HT1080 (cell line): ENCODE measurements around the gene NEK1. TPM values are rescaled to one million over a fixed set of nuclear protein-coding genes. Genes with fewer than 3 reads are reported as not detected.

Experiments used
- DNase-seq: peaks from one replicate; pipeline ENCODE4 v3.0.0-alpha.2; 2015; ENCODE audit warnings: low read depth
- polyA plus RNA-seq, 2 experiments: library from polyadenylated mRNA; depleted of rRNA; stranded (reverse); fragments of >200 nt; gene quantifications; 2 replicates each; pipeline ENCODE4 v1.2.3, GENCODE V29; 2015
- total RNA-seq: library from RNA; depleted of rRNA; stranded (reverse); fragments of >200 nt; shearing (Covaris generic); gene quantifications from 2 replicates; pipeline ENCODE4 v1.2.3, GENCODE V29; 2014; rRNA removed

The NEK1 gene, protein sequence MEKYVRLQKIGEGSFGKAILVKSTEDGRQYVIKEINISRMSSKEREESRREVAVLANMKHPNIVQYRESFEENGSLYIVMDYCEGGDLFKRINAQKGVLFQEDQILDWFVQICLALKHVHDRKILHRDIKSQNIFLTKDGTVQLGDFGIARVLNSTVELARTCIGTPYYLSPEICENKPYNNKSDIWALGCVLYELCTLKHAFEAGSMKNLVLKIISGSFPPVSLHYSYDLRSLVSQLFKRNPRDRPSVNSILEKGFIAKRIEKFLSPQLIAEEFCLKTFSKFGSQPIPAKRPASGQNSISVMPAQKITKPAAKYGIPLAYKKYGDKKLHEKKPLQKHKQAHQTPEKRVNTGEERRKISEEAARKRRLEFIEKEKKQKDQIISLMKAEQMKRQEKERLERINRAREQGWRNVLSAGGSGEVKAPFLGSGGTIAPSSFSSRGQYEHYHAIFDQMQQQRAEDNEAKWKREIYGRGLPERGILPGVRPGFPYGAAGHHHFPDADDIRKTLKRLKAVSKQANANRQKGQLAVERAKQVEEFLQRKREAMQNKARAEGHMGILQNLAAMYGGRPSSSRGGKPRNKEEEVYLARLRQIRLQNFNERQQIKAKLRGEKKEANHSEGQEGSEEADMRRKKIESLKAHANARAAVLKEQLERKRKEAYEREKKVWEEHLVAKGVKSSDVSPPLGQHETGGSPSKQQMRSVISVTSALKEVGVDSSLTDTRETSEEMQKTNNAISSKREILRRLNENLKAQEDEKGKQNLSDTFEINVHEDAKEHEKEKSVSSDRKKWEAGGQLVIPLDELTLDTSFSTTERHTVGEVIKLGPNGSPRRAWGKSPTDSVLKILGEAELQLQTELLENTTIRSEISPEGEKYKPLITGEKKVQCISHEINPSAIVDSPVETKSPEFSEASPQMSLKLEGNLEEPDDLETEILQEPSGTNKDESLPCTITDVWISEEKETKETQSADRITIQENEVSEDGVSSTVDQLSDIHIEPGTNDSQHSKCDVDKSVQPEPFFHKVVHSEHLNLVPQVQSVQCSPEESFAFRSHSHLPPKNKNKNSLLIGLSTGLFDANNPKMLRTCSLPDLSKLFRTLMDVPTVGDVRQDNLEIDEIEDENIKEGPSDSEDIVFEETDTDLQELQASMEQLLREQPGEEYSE (N-terminal part only)
- 3.0 and 4.4 TPM in 2 replicates for total RNA-seq
- 4.7 and 6.1 TPM in 2 replicates for polyA plus RNA-seq (2015; cell fraction: cytosol; rRNA removed)
- polyA plus RNA-seq (2015; cell fraction: nucleus; rRNA removed), result 6.6 and 8.7 TPM in 2 replicates

DNA sequence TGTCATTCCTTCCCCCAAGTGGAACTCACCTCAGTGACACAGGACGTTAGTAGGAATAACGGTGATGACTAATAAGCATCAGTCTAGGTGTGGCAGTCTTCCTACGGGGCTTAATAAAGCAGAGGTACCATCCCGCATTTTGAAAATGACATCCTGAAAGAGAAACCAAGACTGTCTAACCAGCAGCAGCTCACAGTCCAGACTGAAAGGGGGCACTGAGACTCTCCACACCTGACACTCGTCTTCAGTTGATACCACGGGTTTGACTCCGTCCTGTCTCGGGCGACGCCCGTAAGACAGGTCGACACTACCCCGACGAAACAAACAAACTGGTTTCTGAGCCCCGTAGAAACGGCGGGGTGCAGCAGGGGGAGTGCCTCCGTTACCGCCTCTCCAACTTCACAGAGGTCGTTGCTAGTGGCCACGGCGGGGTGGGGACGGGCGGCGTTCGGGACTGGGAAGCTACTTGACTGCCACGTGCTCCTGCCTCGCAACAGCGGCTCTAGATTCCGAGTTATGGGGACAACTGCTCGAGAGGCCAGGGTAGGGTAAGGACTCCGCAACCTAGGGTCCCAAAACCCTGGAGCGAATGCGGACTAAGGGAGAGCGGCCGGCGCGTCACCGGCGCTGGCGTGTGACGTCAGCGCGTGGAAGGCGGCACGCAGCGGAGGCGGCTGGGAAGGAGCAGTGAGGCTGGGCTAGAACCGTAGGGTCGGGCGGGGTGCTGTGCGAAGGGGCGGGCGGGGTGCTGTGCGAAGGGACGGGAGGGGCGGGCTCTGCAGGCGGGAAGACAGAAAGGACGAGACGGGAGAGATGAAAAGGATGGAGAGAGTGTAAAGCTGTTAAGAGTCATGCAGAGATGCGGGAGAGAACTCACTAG lies at the start of gene NEK1:
Gene NEK1, minus strand, starts transcription at position 593 of the 880 bp plus-strand sequence. CDS start 9,953 bp downstream, outside the sequence.
- DNase-seq, result peak; percentile 87

DNA sequence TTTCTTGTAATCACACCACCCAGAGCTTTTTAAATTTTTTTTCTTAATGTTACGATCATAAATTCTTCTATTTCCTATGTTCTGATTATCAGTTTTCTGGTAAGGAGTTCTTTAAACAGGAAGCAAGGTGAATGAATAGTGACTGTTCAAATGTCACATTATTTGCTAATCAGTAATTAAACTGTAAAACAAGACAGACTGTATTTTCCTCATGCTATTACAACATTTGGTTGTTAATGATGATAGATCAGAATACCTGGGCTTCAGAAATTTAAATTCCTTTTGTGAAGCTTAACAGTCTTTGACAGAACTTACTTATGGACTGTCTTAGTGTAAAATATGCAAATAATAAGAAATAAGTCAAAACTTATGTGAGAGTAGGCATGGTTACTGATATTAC lies 49.4 kb upstream of the NEK1 start:
- no peak for DNase-seq

DNA sequence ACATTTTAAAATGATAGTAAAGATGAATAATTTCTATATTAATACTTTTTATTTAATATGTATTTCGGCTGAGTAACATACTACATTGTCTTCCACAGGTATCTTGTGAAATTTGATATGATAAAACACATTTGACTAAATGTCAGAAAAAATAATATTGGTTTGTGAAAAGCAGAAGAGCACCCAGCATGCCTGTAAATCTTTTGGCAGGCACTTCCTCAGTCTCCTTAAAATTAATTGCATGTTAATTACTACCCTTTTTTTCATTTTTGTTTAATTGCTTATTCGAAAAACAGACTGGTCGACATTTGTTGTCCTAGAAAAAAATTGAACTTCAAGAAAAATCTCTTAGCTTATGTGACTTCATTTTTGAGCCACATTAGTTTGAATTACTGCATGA lies 48.5 kb upstream of the NEK1 start:
- DNase-seq, result no peak

DNA sequence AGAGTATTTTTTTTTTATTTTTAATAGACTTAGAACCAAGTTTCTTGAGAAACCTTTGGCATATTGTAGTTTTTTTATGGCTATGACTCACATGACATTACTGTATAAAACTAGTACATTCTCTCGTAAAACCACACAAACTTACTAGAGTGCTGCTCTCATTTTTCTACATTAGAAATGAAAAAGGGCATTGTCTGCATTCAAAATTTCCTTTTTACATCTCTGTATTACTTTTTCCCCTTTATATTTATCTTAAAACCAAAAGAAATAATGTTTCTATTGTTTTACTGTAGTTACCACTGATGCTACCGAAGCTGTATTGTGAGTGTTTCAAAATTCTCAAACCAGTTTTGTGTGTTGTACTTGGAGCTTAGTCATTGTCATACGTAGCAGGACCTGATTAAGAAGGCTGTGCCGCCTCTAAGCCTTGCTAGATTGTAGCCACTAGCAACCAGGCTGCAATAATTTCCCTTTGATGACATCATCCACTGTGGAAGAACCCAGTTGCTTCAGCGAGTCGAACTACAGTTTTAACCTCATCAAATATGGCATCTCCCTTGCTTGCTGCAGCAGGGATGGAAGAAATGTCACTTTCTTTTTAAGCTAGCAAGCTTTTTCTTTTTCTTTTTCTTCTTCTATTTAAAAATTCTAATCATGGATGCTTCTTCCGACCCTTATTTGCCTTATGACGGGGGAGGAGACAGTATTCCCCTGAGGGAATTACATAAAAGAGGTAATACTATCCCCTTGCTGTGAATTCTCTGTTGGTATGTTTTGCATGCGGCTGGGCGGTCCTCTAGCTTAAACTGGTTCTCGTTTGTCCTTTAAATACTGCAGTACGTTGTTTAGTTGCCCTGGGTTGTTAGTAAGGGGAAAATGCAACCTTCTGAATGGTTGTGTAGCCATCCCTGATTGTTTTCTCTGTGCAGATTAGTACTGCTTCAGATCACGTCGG lies 47.6 kb upstream of the NEK1 start:
- DNase-seq, result peak; percentile 95

DNA sequence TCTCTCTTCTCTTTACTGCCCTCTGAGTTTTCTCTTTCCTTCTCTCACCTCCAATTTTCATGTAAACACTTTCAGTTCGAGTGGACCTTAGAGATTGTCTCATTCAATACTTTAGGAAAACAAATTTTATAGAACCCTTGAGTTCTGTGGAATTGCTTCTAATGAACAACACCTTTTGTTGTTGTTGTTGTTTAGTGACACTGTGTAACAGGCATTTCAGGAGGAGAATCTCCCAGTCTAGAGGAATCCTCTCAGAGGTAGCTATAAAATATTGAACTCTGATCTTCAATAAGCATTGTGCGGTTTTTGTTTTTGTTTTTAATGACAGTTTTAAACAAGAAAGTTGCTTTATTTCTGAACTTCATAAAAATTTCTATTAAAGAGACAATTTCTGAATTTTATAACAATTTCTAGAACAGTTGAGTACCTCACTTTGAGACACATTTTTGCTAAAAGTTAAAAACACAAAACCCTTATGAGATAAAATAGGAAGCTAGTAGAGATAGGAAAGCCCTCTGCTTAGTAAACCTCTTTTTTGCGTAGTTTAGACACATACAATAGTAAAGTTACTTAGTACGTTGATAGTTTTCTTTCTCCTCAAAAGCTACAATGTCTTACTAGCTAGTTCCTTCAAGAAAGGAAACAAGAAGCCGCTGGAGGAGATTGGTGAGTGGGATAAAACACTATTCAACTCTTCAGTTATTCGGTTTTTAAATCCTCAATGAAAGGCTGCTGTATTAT lies 46.8 kb upstream of the NEK1 start:
- no peak for DNase-seq

DNA sequence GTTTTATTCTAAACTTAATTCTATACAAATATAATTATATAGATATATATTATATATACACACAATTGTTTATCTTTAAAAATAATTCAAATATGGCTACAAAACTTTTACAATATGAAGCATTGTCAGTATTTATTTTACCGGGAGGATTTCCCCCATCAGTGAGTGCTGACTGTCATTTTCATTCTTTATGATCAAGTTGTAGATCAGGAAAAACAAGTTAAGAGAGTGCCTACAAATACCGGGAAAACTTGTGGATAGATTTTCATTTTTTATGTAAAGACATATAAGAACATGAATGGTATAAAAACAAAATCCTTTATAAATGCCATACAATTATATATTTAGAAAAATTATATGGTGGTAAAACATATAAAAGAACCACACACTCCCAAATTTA lies 45.8 kb upstream of the NEK1 start:
- no peak for DNase-seq

DNA sequence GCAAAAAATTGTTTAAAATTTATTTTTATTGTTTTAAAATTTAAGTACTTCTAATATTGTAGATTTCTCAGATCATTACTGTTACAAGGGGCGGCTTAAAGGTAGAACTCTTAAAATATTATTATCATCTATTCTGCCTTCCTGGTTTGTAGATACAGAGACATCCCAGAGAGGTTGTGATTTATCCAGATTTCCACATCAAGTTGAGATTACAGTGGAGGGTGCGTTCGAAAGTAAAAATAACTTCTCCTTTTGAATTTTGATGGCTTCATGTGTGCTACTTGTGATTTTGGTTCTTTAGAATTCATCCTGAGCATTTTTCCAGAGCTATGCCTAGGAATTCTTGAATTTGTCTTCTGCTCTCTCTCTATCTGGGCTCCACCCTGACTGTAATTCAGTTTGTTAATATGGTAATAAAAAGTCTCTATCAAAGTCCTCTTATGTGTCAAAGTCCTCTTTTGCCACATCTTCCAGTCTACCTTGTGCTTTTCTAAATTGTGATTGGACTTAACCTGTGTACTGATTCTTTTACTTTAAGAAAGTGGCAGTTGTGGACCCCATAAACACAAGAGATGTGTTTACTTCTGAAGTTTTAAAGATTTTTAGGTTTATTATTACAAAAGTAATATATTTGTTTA lies 45.2 kb upstream of the NEK1 start:
- DNase-seq, result no peak

DNA sequence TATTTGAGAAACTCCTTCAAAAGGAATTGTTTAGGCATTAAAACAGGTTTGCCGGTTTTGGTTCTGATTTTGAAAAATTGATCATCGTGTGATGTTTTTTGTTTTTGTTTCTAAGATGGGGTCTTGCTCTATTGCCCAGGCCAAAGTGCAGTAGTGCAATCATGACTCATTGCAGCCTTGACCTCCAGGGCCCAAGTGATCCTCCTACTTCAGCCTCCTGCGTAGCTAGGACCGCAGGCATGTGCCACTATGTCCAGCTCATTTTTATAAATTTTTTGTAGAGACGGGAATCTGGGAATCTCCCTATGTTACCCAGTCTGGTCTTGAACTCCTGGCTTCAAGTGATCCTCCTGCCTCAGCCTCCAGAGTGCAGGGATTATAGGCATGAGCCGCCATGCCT lies 43.0 kb upstream of the NEK1 start:
- no peak for DNase-seq

DNA sequence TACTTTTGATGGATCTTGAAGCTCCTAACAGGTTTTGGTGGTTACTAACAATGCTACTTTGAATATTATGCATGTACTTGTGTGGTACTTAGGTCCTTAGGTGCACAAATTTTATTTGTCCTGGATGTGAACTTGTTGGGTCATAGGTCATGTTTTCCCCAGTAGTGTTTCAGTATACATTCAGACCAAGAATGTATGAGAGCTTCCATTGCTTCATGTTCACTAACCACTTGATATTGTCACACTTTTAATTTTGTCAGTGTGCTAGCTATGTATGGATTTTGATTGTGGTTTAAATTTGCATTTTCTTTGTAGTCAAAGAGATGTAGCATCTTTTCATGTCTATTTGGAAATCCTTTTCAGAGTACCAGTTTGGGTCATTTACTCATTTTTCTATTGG lies 40.2 kb upstream of the NEK1 start:
- no peak for DNase-seq

DNA sequence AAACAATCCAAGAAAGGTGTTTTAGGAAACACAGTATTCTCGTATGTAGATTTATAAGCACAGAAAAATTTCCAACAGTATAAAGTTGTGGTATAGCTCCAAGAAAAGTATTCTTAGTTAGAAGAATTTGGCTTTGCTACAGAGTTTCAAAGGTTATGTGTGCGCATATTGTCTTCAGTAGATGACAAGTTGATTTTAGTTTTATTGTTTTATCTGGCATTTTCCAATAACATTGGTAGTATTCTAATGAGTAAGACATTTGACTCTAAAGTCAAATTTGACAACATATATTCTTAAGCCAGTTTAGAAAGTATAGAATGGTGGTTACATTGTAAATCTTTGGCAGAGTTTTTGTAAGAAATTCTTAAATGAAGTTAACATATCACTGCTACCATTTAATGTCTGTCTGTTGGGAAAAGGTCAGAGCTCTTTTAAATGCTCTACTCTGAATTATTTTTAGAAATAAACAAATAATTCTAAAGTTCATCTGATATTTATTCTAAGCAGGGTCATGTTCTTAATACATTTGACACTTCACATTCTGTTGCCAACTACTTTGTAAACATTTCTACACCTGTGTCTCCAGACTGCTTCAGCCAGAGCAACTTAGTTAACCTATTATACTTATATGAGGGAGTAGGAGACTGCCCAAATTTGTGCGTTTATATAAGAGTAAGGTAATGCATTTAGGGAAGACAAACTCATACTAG lies 38.0 kb upstream of the NEK1 start:
- no peak for DNase-seq

DNA sequence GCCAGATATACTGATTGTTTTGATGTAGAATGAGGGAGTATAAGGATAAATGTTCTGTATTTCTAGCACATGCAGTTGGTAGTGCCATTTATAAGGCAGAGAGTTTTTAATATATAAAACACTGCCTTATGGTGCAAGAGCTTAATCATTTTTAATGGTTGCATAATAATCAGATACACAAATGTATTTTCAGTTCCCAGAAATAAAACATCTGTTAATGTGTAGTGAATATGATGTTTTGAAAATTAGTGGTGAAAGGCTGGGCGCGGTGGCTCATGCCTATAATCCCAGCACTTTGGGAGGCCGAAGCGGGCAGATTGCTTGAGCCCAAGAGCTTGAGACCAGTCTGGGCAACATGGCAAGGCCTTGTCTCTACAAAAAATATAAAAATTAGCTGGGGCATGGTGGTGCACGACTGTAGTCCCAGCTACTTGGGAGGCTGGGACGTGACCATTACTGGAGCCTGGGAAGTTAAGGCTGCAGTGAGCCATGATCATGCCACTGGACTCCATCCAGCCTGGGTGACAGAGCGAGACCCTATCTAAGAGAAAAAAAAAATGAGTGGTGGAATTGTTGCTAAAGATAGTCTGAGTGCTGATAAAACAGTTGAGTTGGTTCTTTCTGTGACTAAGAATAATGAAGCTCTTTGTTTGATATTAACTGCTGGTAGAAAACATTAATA lies 37.3 kb upstream of the NEK1 start:
- DNase-seq, result no peak

DNA sequence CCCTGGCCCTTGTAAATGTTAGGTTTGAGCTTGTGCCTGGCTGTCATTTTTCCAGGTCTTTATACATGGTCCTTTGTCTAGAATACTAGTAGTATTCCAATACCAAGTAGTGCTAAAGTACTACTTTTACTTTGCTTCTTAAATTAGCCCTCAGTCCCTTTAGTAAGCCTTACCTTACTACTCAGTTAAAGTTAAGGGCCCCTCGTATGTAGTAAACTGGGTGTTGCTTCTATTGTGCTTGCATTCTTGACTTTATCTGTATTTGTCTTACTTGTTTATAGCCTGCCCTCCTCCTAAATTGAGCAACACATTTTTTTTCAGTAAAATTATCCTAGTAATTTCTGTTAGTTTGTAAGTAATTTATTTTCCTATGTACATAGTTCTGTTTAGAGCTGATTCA lies 33.2 kb upstream of the NEK1 start:
- DNase-seq, result no peak

DNA sequence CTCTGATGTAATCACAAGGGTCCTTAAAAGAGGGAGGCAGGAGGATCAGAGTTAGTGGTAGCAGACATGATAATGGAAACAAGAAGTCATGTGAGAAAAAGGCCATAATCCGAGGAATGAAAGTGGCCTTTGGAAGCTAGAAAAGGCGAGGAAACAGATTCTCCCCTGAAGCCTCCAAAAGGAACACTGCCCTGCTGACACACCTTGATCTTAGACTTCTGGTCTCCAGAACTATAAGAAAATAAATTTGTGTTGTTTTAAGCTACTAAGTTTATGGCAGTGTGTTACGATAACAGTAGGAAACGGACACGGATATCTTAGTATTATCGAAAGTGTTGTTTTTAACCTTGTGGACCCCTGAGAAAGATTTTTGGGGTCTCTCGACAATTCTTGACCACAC lies 32.4 kb upstream of the NEK1 start:
- DNase-seq, result no peak

DNA sequence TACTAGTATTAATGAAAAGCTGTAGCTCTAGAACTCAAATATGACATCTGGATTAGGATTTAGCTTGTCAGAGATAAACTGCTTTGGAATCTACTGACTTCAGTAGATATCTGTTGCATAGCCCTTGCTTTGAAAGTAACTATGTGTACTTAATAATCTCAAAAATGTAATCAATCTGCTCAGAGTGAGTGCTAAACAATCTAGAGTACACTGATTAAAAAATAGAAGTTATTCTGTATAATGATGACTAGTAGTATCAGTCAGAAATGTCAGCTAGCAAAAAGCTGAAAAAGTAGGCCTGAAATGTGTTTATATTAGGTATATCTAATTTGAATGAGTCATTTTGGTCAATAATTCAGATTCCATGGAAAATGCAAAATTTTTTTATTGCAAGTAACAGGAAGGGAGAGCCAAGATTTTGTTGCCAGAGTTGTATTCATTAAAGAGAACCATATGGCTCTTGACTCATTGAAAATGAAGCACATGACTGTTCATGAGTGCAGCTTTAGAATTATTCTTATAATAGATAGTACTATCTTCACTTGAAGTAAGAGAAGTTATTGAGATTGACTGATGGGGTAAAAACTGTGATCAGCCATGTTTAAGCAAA lies 28.0 kb upstream of the NEK1 start:
- DNase-seq, result no peak

DNA sequence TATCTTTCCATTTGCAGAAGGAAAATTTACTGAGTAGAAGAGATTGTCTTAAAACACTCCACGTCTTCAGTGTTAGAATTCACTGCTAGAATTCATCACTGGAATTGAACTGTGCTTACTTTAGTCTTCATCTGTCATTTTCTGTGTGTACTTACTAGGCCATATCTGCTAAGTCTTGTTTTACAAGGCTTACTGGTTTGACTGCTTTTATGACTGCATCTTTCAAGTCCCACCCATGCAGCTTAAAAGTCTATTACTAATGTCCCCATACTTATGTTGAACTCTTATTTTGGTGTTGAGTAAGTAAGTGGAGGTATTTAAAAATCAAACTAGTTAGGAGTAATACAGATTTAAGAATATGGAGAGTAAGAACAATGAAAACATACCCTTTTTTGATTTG lies 22.6 kb upstream of the NEK1 start:
- DNase-seq, result no peak

DNA sequence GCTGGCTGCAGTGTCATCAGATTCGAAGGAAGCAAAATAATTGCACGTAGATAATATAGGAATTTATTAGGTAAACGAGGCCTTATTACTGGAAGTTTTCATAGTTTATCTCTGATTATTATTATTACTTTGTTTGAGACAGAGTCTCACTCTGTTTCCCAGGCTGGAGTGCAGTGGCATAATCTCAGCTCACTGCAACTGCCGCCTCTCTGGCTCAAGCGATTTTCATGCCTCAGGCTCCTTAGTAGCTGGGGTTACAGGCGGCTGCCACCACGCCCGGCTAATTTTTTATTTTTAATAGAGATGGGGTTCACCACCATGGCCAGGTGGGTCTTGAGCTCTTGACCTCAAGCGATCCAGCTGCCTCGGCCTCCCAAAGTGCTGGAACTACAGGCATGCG lies 20.5 kb upstream of the NEK1 start:
- no peak for DNase-seq

DNA sequence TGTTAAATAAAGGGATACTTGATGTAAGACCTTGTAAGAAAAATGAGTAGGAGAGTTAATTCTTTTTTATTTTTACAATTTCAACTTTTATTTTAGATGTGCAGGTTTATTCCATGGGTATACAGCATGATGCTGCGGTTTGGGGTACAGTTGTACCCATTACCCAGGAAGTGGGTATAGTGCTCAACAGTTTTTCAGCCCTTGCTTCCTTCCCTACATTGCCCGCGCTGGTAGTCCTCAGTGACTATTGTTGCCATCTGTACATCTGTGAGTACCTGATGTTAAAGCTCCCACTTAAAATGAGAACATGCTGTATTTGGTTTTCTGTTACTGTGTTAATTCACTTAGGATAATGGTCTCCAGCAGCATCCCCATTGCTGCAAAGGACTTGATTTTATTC lies 17.7 kb upstream of the NEK1 start:
- DNase-seq, result no peak
